ENCODE results near the gene ING2.

Gene ING2

GRCh38 chr4:183541010-183541751, 36.3 kb downstream of the ING2 start:
- no peak for ATAC-seq
- TF ChIP-seq PPARA (CRISPR knock-in tag; IDR thresholded peaks at IDR 0.05; ENCODE audit: borderline replicate concordance), result no peak
- no peak for TF ChIP-seq ZC3H10 (CRISPR knock-in tag; IDR thresholded peaks at IDR 0.05)
- no peak for TF ChIP-seq ZNF565 (CRISPR knock-in tag; conservative IDR thresholded peaks at IDR 0.05; ENCODE audit: low read depth)
- TF ChIP-seq TCF4 (CRISPR knock-in tag; IDR thresholded peaks at IDR 0.05; ENCODE audit: borderline replicate concordance), result no peak
- TF ChIP-seq TOX (CRISPR knock-in tag; IDR thresholded peaks at IDR 0.05; ENCODE audit: borderline replicate concordance), result no peak
- no peak for TF ChIP-seq BACH2 (CRISPR knock-in tag; IDR thresholded peaks at IDR 0.05; ENCODE audit: borderline replicate concordance)
- TF ChIP-seq TSHZ2 (CRISPR knock-in tag; IDR thresholded peaks at IDR 0.05), result no peak
- no peak for TF ChIP-seq ARNTL (CRISPR knock-in tag; IDR thresholded peaks at IDR 0.05; ENCODE audit: borderline replicate concordance, low read depth)
- no peak for TF ChIP-seq PATZ1 (CRISPR knock-in tag; IDR thresholded peaks at IDR 0.05; ENCODE audit: borderline replicate concordance)
- TF ChIP-seq SNAI2 (CRISPR knock-in tag; IDR thresholded peaks at IDR 0.05), result no peak
- no peak for TF ChIP-seq GLIS3 (CRISPR knock-in tag; IDR thresholded peaks at IDR 0.05)
- no peak for TF ChIP-seq RARB (CRISPR knock-in tag; IDR thresholded peaks at IDR 0.05)
- TF ChIP-seq POU6F1 (CRISPR knock-in tag; IDR thresholded peaks at IDR 0.05; ENCODE audit: borderline replicate concordance, low read depth), result no peak
- TF ChIP-seq ZNF8 (CRISPR knock-in tag; IDR thresholded peaks at IDR 0.05), result no peak
- TF ChIP-seq ZNF70 (CRISPR knock-in tag; IDR thresholded peaks at IDR 0.05), result no peak
- TF ChIP-seq ZFP30 (CRISPR knock-in tag; IDR thresholded peaks at IDR 0.05), result no peak
- TF ChIP-seq CSRNP3 (CRISPR knock-in tag; IDR thresholded peaks at IDR 0.05), result no peak

- ATAC-seq, result no peak
- no peak for TF ChIP-seq GLIS3 (CRISPR knock-in tag; IDR thresholded peaks at IDR 0.05)
- TF ChIP-seq ZFP3 (CRISPR knock-in tag; IDR thresholded peaks at IDR 0.05), result no peak
- no peak for TF ChIP-seq ZFP30 (CRISPR knock-in tag; IDR thresholded peaks at IDR 0.05)
- TF ChIP-seq ISL1 (CRISPR knock-in tag; IDR thresholded peaks at IDR 0.05), result no peak
- no peak for TF ChIP-seq BACH2 (CRISPR knock-in tag; IDR thresholded peaks at IDR 0.05; ENCODE audit: borderline replicate concordance)
- no peak for TF ChIP-seq OSR1 (CRISPR knock-in tag; IDR thresholded peaks at IDR 0.05)
- TF ChIP-seq TOX (CRISPR knock-in tag; IDR thresholded peaks at IDR 0.05; ENCODE audit: borderline replicate concordance), result no peak
- TF ChIP-seq CREB5 (CRISPR knock-in tag; IDR thresholded peaks at IDR 0.05; ENCODE audit: low read depth), result no peak
- no peak for TF ChIP-seq CSDC2 (CRISPR knock-in tag; IDR thresholded peaks at IDR 0.05)
- TF ChIP-seq ZNF8 (CRISPR knock-in tag; IDR thresholded peaks at IDR 0.05), result no peak
- TF ChIP-seq ARNTL (CRISPR knock-in tag; IDR thresholded peaks at IDR 0.05; ENCODE audit: borderline replicate concordance, low read depth), result no peak
- TF ChIP-seq TCF4 (CRISPR knock-in tag; IDR thresholded peaks at IDR 0.05; ENCODE audit: borderline replicate concordance), result no peak
- TF ChIP-seq CSRNP3 (CRISPR knock-in tag; IDR thresholded peaks at IDR 0.05), result no peak
- no peak for TF ChIP-seq POU6F1 (CRISPR knock-in tag; IDR thresholded peaks at IDR 0.05; ENCODE audit: borderline replicate concordance, low read depth)
- no peak for TF ChIP-seq SNAI2 (CRISPR knock-in tag; IDR thresholded peaks at IDR 0.05)
Measured at GRCh38 chr4:183541752-183542040, 36.8 kb downstream of the ING2 start.

All from SK-N-SH treated with all-trans-retinoic acid at 6 μM for 48 hours (cell line).